Loucy (cell line): ENCODE results near the gene BAG1.
A peak's percentile ranks its signal among the peaks of the same experiment; 100 is the strongest.

Experiments used
- H2AFZ ChIP-seq: fragments of 200-600 bp; sonication (generic); 2 replicates; pipeline ENCODE4 v1.6.0; 2016; ENCODE audit warnings: antibody characterized with exemption, mild to moderate bottlenecking, low read length, moderate library complexity
- H3F3A ChIP-seq: fragments of 200-600 bp; 2 replicates; pipeline ENCODE4 v1.6.0; 2016; ENCODE audit warnings: antibody characterized with exemption, low read depth, mild to moderate bottlenecking
- H3K27me3 ChIP-seq: fragments of 200-600 bp; sonication (generic); 2 replicates; pipeline ENCODE4 v1.6.1; 2014; ENCODE audit warnings: low read length, mild to moderate bottlenecking; ENCODE audit not compliant: insufficient read depth, poor library complexity, severe bottlenecking
- H3K36me3 ChIP-seq: fragments of 200-600 bp; sonication (generic); 2 replicates; pipeline ENCODE4 v1.6.1; 2016; ENCODE audit warnings: low read length; ENCODE audit not compliant: insufficient read depth
- H3K4me1 ChIP-seq: fragments of 200-600 bp; sonication (generic); 2 replicates; pipeline ENCODE4 v1.5.1; 2014; ENCODE audit warnings: low read length, mild to moderate bottlenecking; ENCODE audit not compliant: insufficient read depth, poor library complexity, severe bottlenecking
- H3K4me2 ChIP-seq: fragments of 200-600 bp; sonication (generic); 2 replicates; pipeline ENCODE4 v1.6.0; 2014; ENCODE audit warnings: antibody characterized with exemption, low read length, low read depth, mild to moderate bottlenecking; ENCODE audit not compliant: poor library complexity, severe bottlenecking
- H3K4me3 ChIP-seq: fragments of 200-600 bp; sonication (generic); 2 replicates; pipeline ENCODE4 v1.5.1; 2014; ENCODE audit warnings: low read length, mild to moderate bottlenecking, mixed read lengths; ENCODE audit not compliant: poor library complexity, severe bottlenecking
- H3K79me2 ChIP-seq: fragments of 200-600 bp; sonication (generic); 2 replicates; pipeline ENCODE4 v1.6.1; 2014; ENCODE audit warnings: low read length; ENCODE audit not compliant: insufficient read depth
- H3K9ac ChIP-seq: fragments of 200-600 bp; sonication (generic); 2 replicates; pipeline ENCODE4 v1.6.0; 2014; ENCODE audit warnings: mild to moderate bottlenecking, low read depth, low read length, moderate library complexity; ENCODE audit not compliant: poor library complexity, severe bottlenecking
- H3K9me2 ChIP-seq: fragments of 200-600 bp; sonication (generic); replicated peaks from 2 replicates; pipeline ENCODE4 v1.6.1; 2016; ENCODE audit warnings: low read depth, low read length, mixed read lengths
- H3K9me3 ChIP-seq: fragments of 200-600 bp; sonication (generic); 2 replicates; pipeline ENCODE4 v1.6.1; 2014; ENCODE audit warnings: mild to moderate bottlenecking, antibody characterized with exemption, low read length, low read depth; ENCODE audit not compliant: insufficient read depth
- H4K20me1 ChIP-seq: fragments of 200-600 bp; sonication (generic); 2 replicates; pipeline ENCODE4 v1.6.0; 2014; ENCODE audit warnings: antibody characterized with exemption, low read length, mild to moderate bottlenecking; ENCODE audit not compliant: insufficient read depth, poor library complexity, severe bottlenecking
- CTCF ChIP-seq: fragments of 200-600 bp; sonication (generic); conservative IDR thresholded peaks from 2 replicates; pipeline ENCODE4 v1.5.1; 2014; ENCODE audit warnings: mild to moderate bottlenecking, antibody characterized with exemption, low read length
- EZH2phosphoT487 ChIP-seq: fragments of 200-600 bp; IDR thresholded peaks from 2 replicates; pipeline ENCODE4 v1.6.1; 2018; ENCODE audit warnings: antibody characterized with exemption, mild to moderate bottlenecking, moderate library complexity, borderline replicate concordance

The BAG1 gene

DNA sequence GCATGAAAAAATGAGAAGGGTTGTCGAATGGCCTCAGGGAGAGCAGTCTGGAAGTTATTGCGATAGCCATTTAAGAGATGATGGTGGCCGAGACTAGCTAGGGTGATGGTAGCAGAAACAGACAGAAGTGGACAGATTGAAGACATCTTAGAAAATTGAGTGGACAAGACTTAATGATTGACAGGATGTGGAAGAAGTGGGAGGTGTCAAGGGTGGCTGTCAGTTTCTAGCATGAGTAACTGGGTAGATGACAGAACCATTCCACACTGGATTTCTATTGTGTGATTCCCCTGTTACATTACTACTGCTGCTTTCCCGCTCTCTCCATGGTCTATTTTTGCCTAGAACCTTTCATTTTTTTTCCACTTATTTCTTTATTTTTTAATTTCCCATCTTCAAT, 13.0 kb upstream of the BAG1 start:
- no peak overlapping the region for H2AFZ ChIP-seq
- no peak for TF ChIP-seq EZH2phosphoT487
- no peaks in the 10 kb centered on the region for H3F3A ChIP-seq
- H3K9me2 ChIP-seq, result no peaks in the 10 kb centered on the region
- no peak overlapping the region for H3K4me2 ChIP-seq
- no peaks in the 10 kb centered on the region for H3K27me3 ChIP-seq
- no peak overlapping the region for H3K4me3 ChIP-seq
- 0 out of 2 replicates have a peak, but pooled peaks cover 6% of the 10 kb centered on the region for H3K79me2 ChIP-seq
- H3K9ac ChIP-seq, result no peak overlapping the region
- H4K20me1 ChIP-seq, result no peaks in the 10 kb centered on the region
- peaks cover 86% of the 10 kb centered on the region for H3K36me3 ChIP-seq
- no peaks in the 10 kb centered on the region for H3K9me3 ChIP-seq
- H3K4me1 ChIP-seq, result no peaks in the 10 kb centered on the region

DNA sequence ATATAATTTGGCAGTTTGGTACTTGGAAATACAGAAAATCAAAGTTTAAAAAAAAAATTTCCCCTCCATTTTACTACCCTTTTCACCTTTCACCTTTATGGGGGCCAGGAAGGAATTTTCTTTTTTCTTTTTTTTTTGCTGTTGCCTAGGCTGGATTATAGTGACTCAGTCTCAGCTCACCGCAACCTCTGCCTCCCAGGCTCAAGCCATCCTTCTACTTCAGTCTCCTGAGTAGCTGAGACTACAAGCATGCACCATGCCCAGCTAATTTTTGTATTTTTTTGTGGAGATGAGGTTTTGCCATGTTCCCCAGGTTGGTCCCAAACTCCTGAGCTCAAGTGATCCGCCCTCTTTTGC, 9.4 kb upstream of the BAG1 start:
- no peak for TF ChIP-seq CTCF
- no peak for TF ChIP-seq EZH2phosphoT487
- Histone ChIP-seq H4K20me1 (no peaks in the 10 kb centered on the region), H3K79me2 (peaks cover 6% of the 10 kb centered on the region; the same call in 1 of the 2 replicates), H3K4me2 (no peak overlapping the region), H3K4me1 (no peaks in the 10 kb centered on the region), H3K9ac (peak overlapping the region; percentile 1), H3F3A (no peaks in the 10 kb centered on the region), H3K9me2 (no peaks in the 10 kb centered on the region), H3K36me3 (peaks cover 74% of the 10 kb centered on the region; the same call in 1 of the 2 replicates), H3K27me3 (no peaks in the 10 kb centered on the region), H2AFZ (no peak overlapping the region), H3K9me3 (no peaks in the 10 kb centered on the region), H3K4me3 (no peak overlapping the region)

GRCh38 chr9:33273266-33273971, 8.9 kb upstream of the BAG1 start:
- Histone ChIP-seq H3K9ac (peak overlapping the region; percentile 1), H3F3A (no peaks in the 10 kb centered on the region), H3K27me3 (no peaks in the 10 kb centered on the region), H2AFZ (no peak overlapping the region), H3K36me3 (peaks cover 69% of the 10 kb centered on the region; the same call in 1 of the 2 replicates), H4K20me1 (no peaks in the 10 kb centered on the region), H3K9me3 (no peaks in the 10 kb centered on the region), H3K4me1 (no peaks in the 10 kb centered on the region), H3K79me2 (peaks cover 6% of the 10 kb centered on the region; the same call in 1 of the 2 replicates), H3K9me2 (no peaks in the 10 kb centered on the region), H3K4me3 (no peak overlapping the region), H3K4me2 (peak overlapping the region; percentile 20)
- TF ChIP-seq CTCF (no peak), EZH2phosphoT487 (no peak)

GRCh38 chr9:33272061-33272460, 7.6 kb upstream of the BAG1 start:
- H3K36me3 ChIP-seq, result peaks cover 55% of the 10 kb centered on the region; the same call in 1 of the 2 replicates
- H3K9me2 ChIP-seq, result no peaks in the 10 kb centered on the region
- H3K9ac ChIP-seq, result no peak overlapping the region
- no peaks in the 10 kb centered on the region for H3F3A ChIP-seq
- H3K79me2 ChIP-seq, result peaks cover 19% of the 10 kb centered on the region
- no peaks in the 10 kb centered on the region for H3K9me3 ChIP-seq
- no peak overlapping the region for H3K4me3 ChIP-seq
- H2AFZ ChIP-seq, result no peak overlapping the region
- H4K20me1 ChIP-seq, result peaks cover 3% of the 10 kb centered on the region
- no peak for TF ChIP-seq EZH2phosphoT487
- no peak for TF ChIP-seq CTCF
- peaks cover 5% of the 10 kb centered on the region for H3K4me1 ChIP-seq
- no peaks in the 10 kb centered on the region for H3K27me3 ChIP-seq
- no peak overlapping the region for H3K4me2 ChIP-seq
